GM10266 (cell line): ENCODE measurements around the gene UCP2.
A peak's percentile ranks its signal among the peaks of the same experiment; 100 is the strongest.

Source experiments
- DNase-seq: peaks from one replicate; pipeline ENCODE4 v3.0.0; 2012; ENCODE audit errors: extremely low spot score
- CTCF ChIP-seq: IDR thresholded peaks from 2 replicates; pipeline ENCODE4 v1.5.1; 2012; ENCODE audit warnings: mild to moderate bottlenecking, low read depth; ENCODE audit not compliant: control insufficient read depth, insufficient read depth; ENCODE audit errors: missing control alignments

The UCP2 gene

GRCh38 chr11:73980001-73980961, 2.4 kb downstream of the UCP2 start:
- peak; percentile 85 for DNase-seq
- TF ChIP-seq CTCF: no peak

GRCh38 chr11:73978576-73979086, 4.0 kb downstream of the UCP2 start:
- no peak for DNase-seq
- no peak for TF ChIP-seq CTCF

- DNase-seq: no peak
- no peak for TF ChIP-seq CTCF
These were observed 4.7 kb downstream of the UCP2 start for GRCh38 chr11:73977856-73978519.

- no peak for TF ChIP-seq CTCF
- no peak for DNase-seq
These were observed 6.0 kb downstream of the UCP2 start for GRCh38 chr11:73976451-73977151.

- DNase-seq: no peak
- TF ChIP-seq CTCF: no peak
These were observed 7.2 kb downstream of the UCP2 start for GRCh38 chr11:73975479-73975757.

GRCh38 chr11:73974604-73975478, 7.8 kb downstream of the UCP2 start:
- no peak for TF ChIP-seq CTCF
- no peak for DNase-seq
